H1 (cell line): ENCODE results near the gene POLD4. TPM values are rescaled to one million over a fixed set of nuclear protein-coding genes. Genes with fewer than 3 reads are reported as not detected.
A peak's percentile ranks its signal among the peaks of the same experiment; 100 is the strongest.

Experiments
- CTCF ChIA-PET: fragments of 300-600 bp; sonication (Branson Sonifier 250); formaldehyde crosslinking; loops from one replicate; lab custom pipeline; 2021; ENCODE audit not compliant: partially characterized antibody; lab: Charles Lee
- POLR2A ChIA-PET: fragments of 300-600 bp; sonication (Branson Sonifier 250); formaldehyde crosslinking; loops from one replicate; lab custom pipeline; 2021; ENCODE audit warnings: inconsistent platforms; ENCODE audit not compliant: partially characterized antibody; lab: Charles Lee
- DNase-seq, 2 experiments: peaks; one replicate each; pipeline versions ENCODE4 v3.0.0 to v3.0.0-alpha.2; 2010 to 2022; ENCODE audit warnings: low spot score in 2 of 2, low read depth in 1 of 2, mixed read lengths in 1 of 2
- FAIRE-seq: peaks from 2 replicates; lab custom pipeline; 2011; peaks lifted over from hg19 to GRCh38; lab: Jason Lieb, UNC
- H2AFZ ChIP-seq: 2 replicates; pipeline ENCODE4 v1.8.1; 2012; ENCODE audit warnings: low read length, inconsistent platforms
- H2AK5ac ChIP-seq: 2 replicates; pipeline ENCODE4 v1.6.1; 2013; ENCODE audit warnings: low read depth, low read length
- H2BK120ac ChIP-seq: replicated peaks from 2 replicates; pipeline ENCODE3; 2013; ENCODE audit warnings: low read depth, low read length, inconsistent platforms
- H2BK12ac ChIP-seq: 2 replicates; pipeline ENCODE4 v1.6.1; 2013; ENCODE audit warnings: low read depth, low read length
- H2BK15ac ChIP-seq: 2 replicates; pipeline ENCODE4 v1.6.1; 2013; ENCODE audit warnings: low read length
- H2BK20ac ChIP-seq: 2 replicates; pipeline ENCODE4 v1.6.1; 2013; ENCODE audit warnings: low read length
- H2BK5ac ChIP-seq: 2 replicates; pipeline ENCODE4 v1.6.1; 2013; ENCODE audit warnings: low read depth, low read length
- H3K14ac ChIP-seq: 2 replicates; pipeline ENCODE4 v1.6.1; 2013; ENCODE audit warnings: inconsistent platforms; ENCODE audit not compliant: insufficient read length
- H3K18ac ChIP-seq: 2 replicates; pipeline ENCODE4 v1.6.1; 2013; ENCODE audit warnings: low read length; ENCODE audit errors: extremely low read depth
- H3K23ac ChIP-seq: 2 replicates; pipeline ENCODE4 v1.6.1; 2013; ENCODE audit warnings: inconsistent platforms; ENCODE audit not compliant: insufficient read length
- H3K23me2 ChIP-seq: 2 replicates; pipeline ENCODE4 v1.6.1; 2013; ENCODE audit warnings: low read depth, low read length
- H3K27ac ChIP-seq: 2 replicates; pipeline ENCODE4 v1.6.1; 2011; ENCODE audit warnings: low read depth, low read length, inconsistent platforms
- H3K27me3 ChIP-seq, 4 experiments: replicated peaks in 1 of 4; 1 replicate in 1 of 4; 2 replicates in 3 of 4; pipeline versions ENCODE4 v1.6.1 to v1.8.1; 2011 to 2013; ENCODE audit warnings: low read length in 3 of 4, mild to moderate bottlenecking in 3 of 4, inconsistent platforms in 2 of 4, mixed read lengths in 2 of 4, moderate library complexity in 1 of 4; ENCODE audit not compliant: control insufficient read depth in 3 of 4, insufficient read depth in 3 of 4; ENCODE audit errors: extremely low read depth in 1 of 4
- H3K36me3 ChIP-seq, 4 experiments: 2 replicates each; pipeline versions ENCODE4 v1.6.1 to v1.8.1; 2011 to 2013; ENCODE audit warnings: mild to moderate bottlenecking in 4 of 4, low read length in 3 of 4, moderate library complexity in 2 of 4, control low read depth in 1 of 4, inconsistent platforms in 1 of 4; ENCODE audit not compliant: insufficient read depth in 4 of 4, control insufficient read depth in 2 of 4
- H3K4ac ChIP-seq: replicated peaks from 2 replicates; pipeline ENCODE3; 2013; ENCODE audit warnings: low read length, low read depth, mixed read lengths, inconsistent platforms; ENCODE audit not compliant: insufficient read length
- H3K4me1 ChIP-seq, 4 experiments: replicated peaks in 1 of 4; 1 replicate in 1 of 4; 2 replicates in 3 of 4; pipeline versions ENCODE4 v1.6.1 to v1.8.1; 2011 to 2013; ENCODE audit warnings: low read length in 3 of 4, inconsistent platforms in 2 of 4, mixed read lengths in 1 of 4; ENCODE audit not compliant: insufficient read depth in 4 of 4, control insufficient read depth in 3 of 4
- H3K4me2 ChIP-seq, 2 experiments: 2 replicates each; pipeline versions ENCODE4 v1.6.1 to v1.8.1; 2011 to 2013; ENCODE audit warnings: low read depth in 2 of 2, low read length in 2 of 2, control low read depth in 1 of 2, inconsistent platforms in 1 of 2, mild to moderate bottlenecking in 1 of 2; ENCODE audit not compliant: insufficient read depth in 1 of 2
- H3K4me3 ChIP-seq, 4 experiments: fragments of 200-600, 300-600 bp in 1 of 4; sonication (generic), shearing (Covaris generic), sonication (Bioruptor Twin) in 1 of 4; 2 replicates each; pipeline versions ENCODE4 v1.5.1 to v1.8.1; 2011 to 2016; ENCODE audit warnings: low read length in 4 of 4, low read depth in 3 of 4, control low read depth in 2 of 4, inconsistent platforms in 2 of 4, mild to moderate bottlenecking in 2 of 4, mixed read lengths in 1 of 4, moderate library complexity in 1 of 4; ENCODE audit not compliant: insufficient read depth in 2 of 4; ENCODE audit errors: extremely low read depth in 1 of 4
- H3K56ac ChIP-seq: replicated peaks from 2 replicates; pipeline ENCODE3; 2013; ENCODE audit warnings: low read depth, mild to moderate bottlenecking, mixed read lengths, low read length, inconsistent platforms; ENCODE audit not compliant: insufficient read length
- H3K79me1 ChIP-seq: 2 replicates; pipeline ENCODE4 v1.6.1; 2013; ENCODE audit warnings: low read depth, low read length, control low read depth
- H3K79me2 ChIP-seq, 2 experiments: 2 replicates each; pipeline versions ENCODE4 v1.6.1 to v1.8.1; 2012 to 2013; ENCODE audit warnings: low read length in 2 of 2, mild to moderate bottlenecking in 2 of 2, inconsistent platforms in 1 of 2; ENCODE audit not compliant: insufficient read depth in 2 of 2, control insufficient read depth in 1 of 2
- H3K9ac ChIP-seq, 4 experiments: replicated peaks in 1 of 4; 1 replicate in 1 of 4; 2 replicates in 3 of 4; pipeline versions ENCODE4 v1.6.1 to v1.8.1; 2011 to 2013; ENCODE audit warnings: low read depth in 3 of 4, low read length in 3 of 4, control low read depth in 2 of 4, mild to moderate bottlenecking in 2 of 4, moderate library complexity in 2 of 4, inconsistent platforms in 1 of 4; ENCODE audit errors: extremely low read depth in 1 of 4
- H3K9me3 ChIP-seq, 2 experiments: 2 replicates each; pipeline versions ENCODE4 v1.6.1 to v1.8.1; 2012 to 2013; ENCODE audit warnings: mild to moderate bottlenecking in 2 of 2, moderate library complexity in 2 of 2, control low read depth in 1 of 2, inconsistent platforms in 1 of 2, low read depth in 1 of 2, low read length in 1 of 2, mixed read lengths in 1 of 2; ENCODE audit not compliant: insufficient read depth in 2 of 2
- H4K20me1 ChIP-seq, 2 experiments: replicated peaks in 1 of 2; 2 replicates each; pipeline versions ENCODE3 to v1.8.1; 2011 to 2013; ENCODE audit warnings: inconsistent platforms in 2 of 2, low read length in 2 of 2, mild to moderate bottlenecking in 1 of 2; ENCODE audit not compliant: insufficient read depth in 2 of 2, control insufficient read depth in 1 of 2
- H4K5ac ChIP-seq: 2 replicates; pipeline ENCODE4 v1.6.1; 2013; ENCODE audit warnings: low read length, low read depth, mixed read lengths, inconsistent platforms; ENCODE audit not compliant: insufficient read length
- H4K8ac ChIP-seq: 2 replicates; pipeline ENCODE4 v1.8.0; 2013; ENCODE audit warnings: mild to moderate bottlenecking, moderate library complexity, low read length, inconsistent platforms; ENCODE audit not compliant: insufficient read depth; ENCODE audit errors: extremely low read depth
- H4K91ac ChIP-seq: replicated peaks from 2 replicates; pipeline ENCODE3; 2013; ENCODE audit warnings: low read length, mixed read lengths, inconsistent platforms; ENCODE audit not compliant: insufficient read length
- BACH1 ChIP-seq: IDR thresholded peaks from 2 replicates; pipeline ENCODE4 v1.6.1; 2012; ENCODE audit warnings: low read length, improper control_type of control experiment
- BRCA1 ChIP-seq: IDR thresholded peaks from 2 replicates; pipeline ENCODE4 v1.6.1; 2012; ENCODE audit warnings: low read depth, low read length, improper control_type of control experiment
- MAFK ChIP-seq: IDR thresholded peaks from 2 replicates; pipeline ENCODE4 v1.6.1; 2012; ENCODE audit warnings: low read depth, mild to moderate bottlenecking, improper control_type of control experiment, low read length
- WGBS, 2 experiments: shearing (Covaris generic) in 1 of 2; methylation state at CpG; one replicate each; pipeline versions ENCODE4 v1.1.6 to v1.1.7; 2013 to 2015; ENCODE audit warnings: low lambda C conversion rate in 2 of 2, mixed read lengths in 2 of 2, inconsistent platforms in 1 of 2, low coverage in 1 of 2, missing lambda C conversion rate in 1 of 2; ENCODE audit not compliant: insufficient replicate concordance in 2 of 2, insufficient coverage in 1 of 2, insufficient read length in 1 of 2; ENCODE audit errors: extremely low coverage in 1 of 2, missing lambda C conversion rate in 1 of 2; 5-methylcytosine and 5-hydroxymethylcytosine counted together
- polyA plus RNA-seq, 7 experiments: library from polyadenylated mRNA; depleted of rRNA in 3 of 7; stranded (reverse) in 5 of 7; unstranded in 2 of 7; fragments of >200 nt in 5 of 7; fragments of 200-250 nt in 2 of 7; gene quantifications; 1 replicate in 5 of 7; 2 replicates in 1 of 7; 4 replicates in 1 of 7; pipeline versions ENCODE4 v1.2.1 to v1.2.3, GENCODE V29; 2011 to 2013; ENCODE audit warnings: missing spikeins in 2 of 7, mixed read lengths in 2 of 7
- total RNA-seq: library from RNA; stranded (reverse); fragmentation: NEBNext Ultra II Directional; extraction: Animal tissue kit (Norgen Biotek cat#: 25700); gene quantifications from 2 replicates; pipeline ENCODE4 v1.2.1, GENCODE V29; 2021

The POLD4 gene
- total and polyA plus RNA-seq, 2 of the 8 experiments (the other 6 are each of a cell fraction or from before 2014, with no cell fraction given): 21.2 to 46.7 TPM

DNA sequence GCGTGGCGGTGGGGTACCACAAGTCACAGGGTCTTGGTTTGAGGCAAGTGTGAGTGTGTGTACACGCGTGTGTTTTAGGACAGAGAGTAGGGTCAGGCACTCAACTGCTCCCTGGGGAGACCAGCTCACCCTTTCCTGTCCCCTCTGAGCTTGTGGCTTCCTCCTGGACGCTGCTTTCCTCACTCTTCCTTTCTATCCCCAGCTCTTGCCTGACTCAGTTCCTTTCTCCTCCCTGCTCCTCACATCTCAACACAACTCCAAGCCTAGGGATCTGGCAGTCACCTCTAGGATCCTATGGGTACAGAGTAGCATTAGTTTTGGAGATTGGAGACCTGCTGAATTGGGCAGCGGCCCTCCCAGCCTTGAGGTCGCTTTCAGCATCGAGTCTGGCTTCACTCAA is 15.9 kb upstream of the POLD4 start:
- Histone ChIP-seq H3K4me3 (no peak overlapping the region), H3K18ac (no peak overlapping the region), H3K9me3 (no peaks in the 10 kb centered on the region), H3K14ac (no peak overlapping the region), H3K4ac (no peak overlapping the region), H2BK15ac (no peak overlapping the region), H4K5ac (no peak overlapping the region), H3K79me2 (no peaks in the 10 kb centered on the region), H3K79me1 (no peaks in the 10 kb centered on the region), H3K23me2 (peaks cover 13% of the 10 kb centered on the region; the same call in 1 of the 2 replicates), H2BK120ac (no peak overlapping the region), H4K8ac (no peak overlapping the region), H3K27ac (no peak overlapping the region), H2AFZ (no peak overlapping the region), H4K20me1 (peaks cover 0 to 3% of the 10 kb centered on the region in 2 experiments), H3K4me2 (no peak overlapping the region), H3K27me3 (peaks cover 0 to 34% (median 27%) of the 10 kb centered on the region in 4 experiments; a peak in 6 of 7 replicates), H3K56ac (no peak overlapping the region), H4K91ac (no peak overlapping the region), H2BK12ac (peak overlapping the region; percentile 68; the same call in 1 of the 2 replicates), H3K36me3 (no peaks in the 10 kb centered on the region), H2BK20ac (peak overlapping the region; percentile 40; the same call in 1 of the 2 replicates), H2AK5ac (0 out of 2 replicates have a peak overlapping the region, but pooled peaks have one; percentile 84), H3K9ac (no peak overlapping the region), H3K23ac (no peak overlapping the region), H2BK5ac (no peak overlapping the region), H3K4me1 (peaks cover 0 to 27% (median 22%) of the 10 kb centered on the region in 4 experiments; a peak in 6 of 7 replicates)
- WGBS, 2 experiments: 95% methylated on average over 8 of the region's 8 CpGs; no CpG with 5 or more reads in 1 of the 2 experiments
- CTCF ChIA-PET: interaction anchor here (0.7 to 34.8 kb wide), 9 partner anchors 10 to 348 kb away, joined by 3 to 1305 read pairs (median 10); partner anchors contain the start of genes POLD4 and RAD9A
- TF ChIP-seq BRCA1 (no peak), BACH1 (no peak), MAFK (no peak)
- FAIRE-seq (no peak), DNase-seq (no peak)
- POLR2A ChIA-PET: interaction anchor here (0.8 to 1.4 kb wide), 5 partner anchors 8 to 177 kb away, joined by 3 to 5 read pairs (median 4); partner anchors contain the start of gene POLD4
